HG03354 (cell line): Measurements from ENCODE around the gene PSMA6.

Source experiments
- ATAC-seq: cut with Tn5 transposase; IDR thresholded peaks from one replicate; pipeline ENCODE4 v1.9.1; 2021; ENCODE audit warnings: mild to moderate bottlenecking; ENCODE audit not compliant: unreplicated experiment, poor library complexity, severe bottlenecking

Gene PSMA6

GRCh38 chr14:35362450-35362849 is 70.3 kb downstream of the PSMA6 start:
- no peak for ATAC-seq

GRCh38 chr14:35362911-35363374 is 70.8 kb downstream of the PSMA6 start:
- no peak for ATAC-seq

GRCh38 chr14:35365130-35366055 is 73.2 kb downstream of the PSMA6 start:
- ATAC-seq: peak; percentile 44

DNA sequence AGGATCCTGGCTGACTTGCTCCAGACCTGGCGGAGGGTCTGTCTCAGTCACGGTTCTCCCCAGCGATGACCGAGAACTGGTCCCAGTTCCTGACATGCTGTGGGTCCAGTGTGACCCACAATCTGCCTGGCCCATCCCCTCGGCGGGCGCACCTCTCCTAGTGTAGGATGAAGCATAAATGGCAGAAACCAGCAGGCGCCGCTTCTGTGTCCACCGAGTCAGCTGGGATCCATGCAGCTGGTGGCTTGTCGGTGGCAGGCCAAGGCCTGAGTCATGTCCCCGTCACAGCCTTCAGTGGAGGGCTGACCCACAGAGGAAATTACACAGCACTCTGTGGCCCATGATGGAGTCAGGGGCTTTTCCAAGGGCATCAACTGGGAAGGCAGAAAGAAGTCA is 73.9 kb downstream of the PSMA6 start:
- no peak for ATAC-seq

DNA sequence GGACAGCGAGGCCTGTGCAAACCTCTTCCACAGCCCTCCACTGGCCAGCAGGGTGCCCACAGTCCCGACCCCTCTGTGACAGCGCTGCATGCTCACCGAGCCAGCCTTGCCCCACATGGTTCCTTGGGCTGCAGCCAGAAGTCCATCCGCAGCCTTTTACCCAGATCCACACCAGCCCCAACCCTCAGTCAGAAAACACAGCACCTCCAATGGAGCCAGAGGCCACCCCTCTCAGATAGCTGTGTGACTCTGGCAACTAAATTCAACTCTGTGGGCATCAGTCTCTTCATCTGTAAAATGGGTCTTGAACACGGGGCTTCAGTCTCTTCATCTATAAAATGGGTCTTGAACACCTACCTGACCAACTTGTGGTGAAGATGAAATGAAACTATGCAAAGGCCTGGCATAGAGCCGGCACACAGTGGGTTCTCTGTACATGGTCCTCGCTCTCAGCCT is 74.4 kb downstream of the PSMA6 start:
- ATAC-seq: no peak

DNA sequence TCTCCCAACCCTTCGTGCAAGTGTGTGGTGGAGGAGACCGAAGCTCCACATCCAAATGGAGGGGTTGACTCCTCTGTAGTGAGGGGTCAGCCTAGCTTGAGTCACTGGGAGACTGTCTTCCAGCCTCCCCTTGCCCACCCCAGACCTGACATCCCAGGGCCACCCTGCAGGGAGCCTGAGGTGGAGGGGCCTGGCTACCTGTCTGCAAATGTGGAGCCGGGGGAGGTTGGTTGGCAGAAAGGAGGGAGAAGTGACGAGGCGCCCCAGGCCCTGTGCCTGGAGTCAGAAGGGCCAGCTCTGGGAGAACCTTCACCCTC is 74.8 kb downstream of the PSMA6 start:
- no peak for ATAC-seq
